ENCODE results near the gene MRPL1. TPM values are rescaled to one million over a fixed set of nuclear protein-coding genes. Genes with fewer than 3 reads are reported as not detected.

The MRPL1 gene
- polyA plus RNA-seq, 3 donors: 4.0 to 11.8 (median 10.7) TPM

GRCh38 chr4:77833126-77833724, 29.4 kb upstream of the MRPL1 start:
- Histone ChIP-seq H3K27me3 (ENCODE audit: control insufficient read depth in 2 of 2, insufficient read depth in 2 of 2, low read length in 2 of 2) (no peaks in the 10 kb centered on the region), H3K36me3 (replicated peaks in 1 of 2; ENCODE audit: control insufficient read depth in 1 of 2, insufficient read depth in 2 of 2, low read length in 2 of 2) (no peaks in the 10 kb centered on the region), H3K27ac (ENCODE audit: low read depth in 1 of 2, low read length in 2 of 2) (no peak overlapping the region), H3K9me3 (replicated peaks in 1 of 2; ENCODE audit: control insufficient read depth in 1 of 2, insufficient read depth in 1 of 2, low read length in 2 of 2) (no peaks in the 10 kb centered on the region), H4K20me1 (ENCODE audit: insufficient read depth, low read length) (no peaks in the 10 kb centered on the region), H3K9ac (ENCODE audit: insufficient read depth, low read length, poor library complexity, severe bottlenecking) (no peak overlapping the region), H3K79me2 (ENCODE audit: insufficient read depth, low read length) (no peaks in the 10 kb centered on the region), H3K4me1 (ENCODE audit: control insufficient read depth in 1 of 2, insufficient read depth in 2 of 2, low read length in 2 of 2) (no peaks in the 10 kb centered on the region), H3K4me2 (replicated peaks; ENCODE audit: extremely low read depth, low read length, poor library complexity, severe bottlenecking) (no peak overlapping the region), H3K4me3 (replicated peaks in 1 of 3; ENCODE audit: low read depth in 2 of 3, low read length in 3 of 3) (no peak overlapping the region), H2AFZ (ENCODE audit: insufficient read depth, low read depth, low read length, poor library complexity, severe bottlenecking) (no peak overlapping the region)
- WGBS (ENCODE audit: insufficient coverage): no CpG with 5 or more reads among the region's 2 CpGs
- peaks cover 0 to 3% (median 0%) of the 10 kb centered on the region in 7 donors for H3K9me3 Mint-ChIP-seq
- intact Hi-C loops (cut with micrococcal nuclease): no loop called here
- DNase-seq: no peak
- no peaks in the 10 kb centered on the region for H3K36me3 Mint-ChIP-seq
- no peaks in the 10 kb centered on the region for H3K4me1 Mint-ChIP-seq
- no peak overlapping the region for H3K4me3 Mint-ChIP-seq
- no peak overlapping the region for H3K27ac Mint-ChIP-seq
- peaks cover 0 to 6% (median 1%) of the 10 kb centered on the region in 3 donors for H3K27me3 Mint-ChIP-seq (ENCODE audit: low read depth in 3 of 3)
- TF ChIP-seq CTCF (IDR thresholded peaks at IDR 0.05): no peak

GRCh38 chr4:77834403-77834802, 28.2 kb upstream of the MRPL1 start:
- no peak overlapping the region for H3K27ac Mint-ChIP-seq
- Histone ChIP-seq H3K79me2 (ENCODE audit: insufficient read depth, low read length) (no peaks in the 10 kb centered on the region), H3K4me3 (replicated peaks in 1 of 3; ENCODE audit: low read depth in 2 of 3, low read length in 3 of 3) (no peak overlapping the region), H3K27me3 (ENCODE audit: control insufficient read depth in 2 of 2, insufficient read depth in 2 of 2, low read length in 2 of 2) (no peaks in the 10 kb centered on the region), H3K4me1 (ENCODE audit: control insufficient read depth in 1 of 2, insufficient read depth in 2 of 2, low read length in 2 of 2) (no peaks in the 10 kb centered on the region), H4K20me1 (ENCODE audit: insufficient read depth, low read length) (no peaks in the 10 kb centered on the region), H3K9ac (ENCODE audit: insufficient read depth, low read length, poor library complexity, severe bottlenecking) (no peak overlapping the region), H3K27ac (ENCODE audit: low read depth in 1 of 2, low read length in 2 of 2) (no peak overlapping the region), H3K4me2 (replicated peaks; ENCODE audit: extremely low read depth, low read length, poor library complexity, severe bottlenecking) (no peak overlapping the region), H3K36me3 (replicated peaks in 1 of 2; ENCODE audit: control insufficient read depth in 1 of 2, insufficient read depth in 2 of 2, low read length in 2 of 2) (no peaks in the 10 kb centered on the region), H2AFZ (ENCODE audit: insufficient read depth, low read depth, low read length, poor library complexity, severe bottlenecking) (no peak overlapping the region), H3K9me3 (replicated peaks in 1 of 2; ENCODE audit: control insufficient read depth in 1 of 2, insufficient read depth in 1 of 2, low read length in 2 of 2) (no peaks in the 10 kb centered on the region)
- H3K36me3 Mint-ChIP-seq: no peaks in the 10 kb centered on the region
- no CpG with 5 or more reads among the region's 4 CpGs for WGBS (ENCODE audit: insufficient coverage)
- H3K4me3 Mint-ChIP-seq: no peak overlapping the region
- no peak for TF ChIP-seq CTCF (IDR thresholded peaks at IDR 0.05)
- DNase-seq: no peak
- intact Hi-C loops (cut with micrococcal nuclease): no loop called here
- H3K27me3 Mint-ChIP-seq (ENCODE audit: low read depth in 3 of 3): peaks cover 0 to 3% (median 0%) of the 10 kb centered on the region in 3 donors
- H3K4me1 Mint-ChIP-seq: no peaks in the 10 kb centered on the region
- peaks cover 0 to 3% (median 0%) of the 10 kb centered on the region in 7 donors for H3K9me3 Mint-ChIP-seq

Measured in CD14-positive monocyte (primary cell).